ENCODE measurements around the gene CERCAM.

The CERCAM gene

DNA sequence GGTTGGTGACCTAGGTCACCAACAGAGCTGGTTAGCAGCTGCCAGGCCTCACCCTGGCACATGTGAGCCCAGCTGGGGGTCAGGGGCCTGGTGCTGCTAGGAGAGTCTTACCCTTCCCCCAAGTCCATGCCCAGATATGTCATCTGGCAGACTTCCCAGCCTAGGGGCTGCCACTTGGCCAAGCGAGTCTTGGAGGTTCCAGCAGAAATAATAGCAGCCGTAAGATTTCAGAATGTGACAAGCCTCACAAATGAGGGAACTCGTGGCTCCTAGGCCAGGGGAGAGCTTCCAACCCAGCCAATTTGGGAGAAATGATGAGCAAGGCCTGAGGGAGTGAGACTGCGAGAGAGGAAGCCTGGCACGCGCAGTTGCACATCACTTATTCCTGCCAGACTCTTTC lies 38.4 kb upstream of the CERCAM start:
- DNase-seq (ENCODE audit: low read depth): no peak
- no peak overlapping the region for H3K4me3 ChIP-seq (ENCODE audit: low read depth, low read length)
- TF ChIP-seq, protein P1, sequence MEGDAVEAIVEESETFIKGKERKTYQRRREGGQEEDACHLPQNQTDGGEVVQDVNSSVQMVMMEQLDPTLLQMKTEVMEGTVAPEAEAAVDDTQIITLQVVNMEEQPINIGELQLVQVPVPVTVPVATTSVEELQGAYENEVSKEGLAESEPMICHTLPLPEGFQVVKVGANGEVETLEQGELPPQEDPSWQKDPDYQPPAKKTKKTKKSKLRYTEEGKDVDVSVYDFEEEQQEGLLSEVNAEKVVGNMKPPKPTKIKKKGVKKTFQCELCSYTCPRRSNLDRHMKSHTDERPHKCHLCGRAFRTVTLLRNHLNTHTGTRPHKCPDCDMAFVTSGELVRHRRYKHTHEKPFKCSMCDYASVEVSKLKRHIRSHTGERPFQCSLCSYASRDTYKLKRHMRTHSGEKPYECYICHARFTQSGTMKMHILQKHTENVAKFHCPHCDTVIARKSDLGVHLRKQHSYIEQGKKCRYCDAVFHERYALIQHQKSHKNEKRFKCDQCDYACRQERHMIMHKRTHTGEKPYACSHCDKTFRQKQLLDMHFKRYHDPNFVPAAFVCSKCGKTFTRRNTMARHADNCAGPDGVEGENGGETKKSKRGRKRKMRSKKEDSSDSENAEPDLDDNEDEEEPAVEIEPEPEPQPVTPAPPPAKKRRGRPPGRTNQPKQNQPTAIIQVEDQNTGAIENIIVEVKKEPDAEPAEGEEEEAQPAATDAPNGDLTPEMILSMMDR (IDR thresholded peaks at IDR 0.05; ENCODE audit: low read depth, low read length, missing control alignments): no peak
- in situ Hi-C loops (cut with HindIII; ENCODE audit: low sequenced_read_pairs): no loop called here

DNA sequence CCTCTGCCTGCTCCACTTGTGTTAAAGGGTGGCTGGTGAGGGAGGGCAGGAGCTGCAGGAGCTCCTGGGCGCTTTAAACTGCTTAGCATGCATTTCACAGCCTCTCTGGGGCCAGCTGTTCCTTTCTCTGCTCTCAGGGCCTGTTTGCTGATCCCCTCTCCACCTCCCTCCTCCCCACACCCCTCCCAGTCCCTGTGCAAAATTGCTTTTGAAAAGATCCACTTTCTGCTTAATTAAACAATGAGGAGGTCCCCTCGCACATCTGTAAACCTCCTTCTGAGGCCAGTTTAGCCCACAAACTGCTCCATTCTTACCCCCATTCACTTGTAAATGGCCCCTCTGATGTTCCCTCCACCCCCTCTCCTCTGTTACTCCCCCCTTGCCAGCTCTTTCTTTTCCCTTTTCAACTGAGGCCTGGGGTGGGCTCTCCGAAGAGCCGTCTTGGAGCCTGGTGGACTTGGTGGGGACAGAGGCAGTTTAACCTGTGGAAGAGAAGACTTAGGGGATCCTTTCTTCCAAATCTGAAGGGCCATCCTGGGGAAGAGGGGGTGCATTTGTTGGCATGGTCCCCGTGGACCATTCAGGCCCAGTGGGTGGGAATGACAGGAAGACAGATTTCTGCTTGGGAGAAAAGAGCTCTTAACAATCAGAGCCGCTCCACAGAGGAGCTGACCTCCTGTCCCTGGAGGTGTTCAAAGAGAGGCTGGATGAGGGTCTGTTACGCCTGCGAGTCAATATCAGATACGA lies 37.5 kb upstream of the CERCAM start:
- DNase-seq (ENCODE audit: low read depth): no peak
- in situ Hi-C loops (cut with HindIII; ENCODE audit: low sequenced_read_pairs): no loop called here
- TF ChIP-seq, protein P1 (IDR thresholded peaks at IDR 0.05; ENCODE audit: low read depth, low read length, missing control alignments): no peak
- H3K4me3 ChIP-seq (ENCODE audit: low read depth, low read length): no peak overlapping the region

DNA sequence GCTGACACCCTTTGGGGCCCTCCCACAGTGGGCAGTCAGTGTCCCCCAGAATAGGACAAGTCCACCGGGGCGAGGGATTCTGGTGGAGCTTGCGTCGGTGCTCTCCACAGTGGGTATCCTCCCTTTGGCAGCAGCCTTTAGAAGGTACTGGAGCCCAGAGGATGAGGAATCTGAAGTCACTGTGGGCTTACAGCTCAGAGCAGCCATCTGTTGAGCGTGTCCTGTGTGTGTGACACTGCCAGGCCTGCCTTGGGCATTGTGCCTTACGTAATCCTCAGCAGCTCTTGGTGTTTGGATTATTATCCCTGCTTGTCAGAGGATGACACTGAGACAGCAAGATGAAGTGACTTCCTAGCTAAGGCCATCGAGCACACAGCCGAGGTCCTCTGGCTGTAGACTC lies 36.9 kb upstream of the CERCAM start:
- TF ChIP-seq, protein P1 (IDR thresholded peaks at IDR 0.05; ENCODE audit: low read depth, low read length, missing control alignments): no peak
- no peak for DNase-seq (ENCODE audit: low read depth)
- in situ Hi-C loops (cut with HindIII; ENCODE audit: low sequenced_read_pairs): no loop called here
- H3K4me3 ChIP-seq (ENCODE audit: low read depth, low read length): no peak overlapping the region

DNA sequence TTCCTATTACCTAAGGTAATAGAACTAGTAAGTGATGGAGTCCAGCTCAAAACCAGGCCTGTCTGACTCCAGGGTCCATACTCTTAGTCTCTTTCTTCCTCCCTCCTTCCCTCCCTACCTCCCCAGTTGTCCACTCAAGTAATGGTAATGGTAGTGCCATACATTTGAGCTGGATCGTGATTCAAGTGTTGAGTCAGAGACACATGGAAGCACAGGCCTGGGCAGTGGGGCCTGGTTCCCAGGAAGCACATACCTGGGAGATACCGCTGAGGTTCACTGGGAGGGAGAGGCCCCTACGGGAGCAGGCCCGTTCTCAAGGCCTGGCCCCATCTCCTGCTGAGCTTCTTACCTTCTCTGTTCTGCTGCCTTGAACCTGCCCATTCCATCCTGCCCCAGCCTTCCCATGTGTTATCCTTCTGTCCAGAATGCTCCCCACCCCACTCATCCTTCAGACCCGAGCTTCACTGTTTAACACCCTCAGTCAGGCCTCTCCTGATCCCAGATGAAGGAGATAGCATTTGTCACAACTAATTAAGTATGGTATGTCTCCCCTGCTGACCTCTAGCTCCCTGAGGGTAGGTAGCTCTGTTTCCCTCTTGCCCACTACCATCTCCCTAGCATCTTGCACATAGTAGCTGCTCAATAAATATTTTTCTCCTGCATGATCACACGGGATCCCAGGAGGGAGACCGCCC lies 35.7 kb upstream of the CERCAM start:
- TF ChIP-seq, protein P1 (IDR thresholded peaks at IDR 0.05; ENCODE audit: low read depth, low read length, missing control alignments): no peak
- no peak for DNase-seq (ENCODE audit: low read depth)
- in situ Hi-C loops (cut with HindIII; ENCODE audit: low sequenced_read_pairs): no loop called here

DNA sequence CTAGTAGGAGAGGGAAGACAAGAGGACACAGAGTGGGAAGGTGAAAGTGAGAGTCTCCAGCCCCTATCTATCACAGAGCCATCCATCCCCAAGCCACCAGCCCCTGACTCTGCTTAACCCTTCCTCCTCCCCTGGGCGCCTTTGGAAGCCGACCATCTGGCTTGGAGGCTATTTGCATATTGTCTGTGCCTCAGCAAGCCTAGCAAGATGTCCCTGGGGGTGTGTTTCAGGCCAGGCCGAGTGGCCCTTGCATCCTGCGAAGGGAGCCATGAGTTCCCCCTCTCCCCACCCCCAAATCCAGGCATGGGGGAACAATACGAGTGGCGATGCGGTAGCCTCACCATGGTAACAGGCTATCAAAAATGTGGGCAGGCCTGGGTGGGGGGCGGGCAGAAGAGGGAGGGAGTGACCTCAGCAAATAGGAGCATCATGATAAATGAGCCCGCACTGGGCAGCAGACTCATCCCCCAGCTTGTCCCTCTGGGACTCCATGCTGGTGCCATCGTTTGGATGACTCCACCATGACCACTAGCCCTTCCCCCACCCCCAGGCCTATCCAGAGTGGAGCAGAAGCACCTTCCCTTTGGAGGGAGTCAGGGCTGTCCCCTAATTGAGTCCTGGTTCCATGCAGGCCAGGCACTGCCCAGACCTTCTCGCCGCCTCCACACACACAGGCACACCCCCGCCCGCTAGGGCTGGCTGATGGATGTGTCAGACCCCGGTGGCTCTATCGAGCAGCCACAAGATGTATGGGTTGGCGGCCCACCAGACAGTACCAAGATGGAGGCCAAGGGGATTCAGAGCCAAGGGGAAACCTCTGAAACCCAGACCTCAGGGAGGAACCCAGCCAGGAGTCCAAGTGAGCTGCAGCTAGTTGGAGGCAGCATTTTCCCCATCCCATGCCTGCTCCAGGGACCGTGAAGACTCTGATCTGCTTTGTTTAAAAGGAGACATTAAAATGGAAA lies 34.9 kb upstream of the CERCAM start:
- TF ChIP-seq, protein P1 (IDR thresholded peaks at IDR 0.05; ENCODE audit: low read depth, low read length, missing control alignments): no peak
- DNase-seq (ENCODE audit: low read depth): no peak
- H3K4me3 ChIP-seq (ENCODE audit: low read depth, low read length): no peak overlapping the region
- in situ Hi-C loops (cut with HindIII; ENCODE audit: low sequenced_read_pairs): no loop called here

More for the DNA sequence above, 35.7 kb upstream of the CERCAM start:
- no peak overlapping the region for H3K4me3 ChIP-seq (ENCODE audit: low read depth, low read length)

DNA sequence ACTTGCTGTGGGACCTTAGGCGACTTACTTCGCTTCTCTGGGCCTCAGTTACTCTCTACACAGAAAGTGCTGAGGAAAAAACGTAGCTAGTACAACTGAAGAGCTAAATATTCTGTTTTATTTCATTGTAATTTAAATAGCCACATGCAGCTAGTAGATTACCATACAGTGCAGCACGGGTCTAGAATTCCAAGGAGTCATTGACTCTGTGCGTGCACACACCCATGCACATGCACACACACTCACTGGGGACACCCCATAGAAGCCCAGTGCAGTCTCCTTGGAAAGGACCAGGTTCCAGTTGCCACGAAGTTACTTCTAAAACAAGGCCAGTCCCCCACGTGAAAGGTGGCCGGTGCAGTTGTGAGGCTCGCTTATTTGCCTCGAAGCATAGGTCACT lies 32.5 kb upstream of the CERCAM start:
- no peak for DNase-seq (ENCODE audit: low read depth)
- in situ Hi-C loops (cut with HindIII; ENCODE audit: low sequenced_read_pairs): no loop called here
- TF ChIP-seq, protein P1 (IDR thresholded peaks at IDR 0.05; ENCODE audit: low read depth, low read length, missing control alignments): no peak
- no peak overlapping the region for H3K4me3 ChIP-seq (ENCODE audit: low read depth, low read length)
